ENCODE measurements around the gene ZFPM1.

DNA sequence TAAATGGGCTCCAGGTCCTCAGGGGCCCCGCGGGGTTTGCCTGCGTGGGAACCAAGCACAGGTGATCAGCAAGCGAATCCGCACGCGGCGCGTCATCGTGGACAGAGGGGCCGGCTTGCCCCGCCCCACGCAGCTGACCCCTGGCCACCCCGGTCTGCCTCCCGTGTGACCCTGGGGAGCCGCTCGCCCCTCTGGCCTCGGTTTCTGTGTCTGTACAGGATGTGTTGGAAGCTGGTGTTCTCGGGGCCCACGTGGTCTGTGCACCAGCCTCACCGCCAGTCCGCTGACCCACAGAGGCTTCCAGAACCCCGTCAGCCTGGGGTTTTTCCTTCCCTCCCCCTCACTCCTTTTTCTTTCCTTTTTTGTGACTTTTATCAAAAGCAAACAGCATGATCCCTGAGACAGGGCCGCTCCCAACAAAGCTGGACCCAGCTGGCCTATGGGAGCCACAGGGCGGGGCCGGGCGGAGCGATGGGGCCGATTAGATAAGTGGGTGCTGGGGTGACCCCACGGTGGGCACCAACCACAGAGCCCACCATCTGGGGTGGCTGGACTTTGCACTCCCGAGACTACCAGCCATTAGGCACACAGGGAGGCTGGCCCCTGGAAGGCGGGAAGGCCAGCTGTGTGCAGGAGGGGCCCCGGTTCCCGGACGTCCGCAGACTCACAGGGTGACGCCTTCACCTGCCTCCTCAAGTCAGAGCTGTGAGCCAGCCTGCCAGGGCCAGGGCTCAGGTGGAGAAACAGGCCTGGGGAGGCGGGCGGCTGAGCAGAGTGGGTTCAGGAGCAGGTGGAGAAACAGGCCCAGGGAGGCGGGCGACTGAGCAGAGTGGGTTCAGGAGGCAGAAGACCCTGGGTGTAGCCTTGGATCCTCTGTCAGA is 56.0 kb downstream of the ZFPM1 start:
- peak; percentile 41 to 73 (median 56) for TF ChIP-seq POLR2A (IDR thresholded peaks at IDR 0.05)
- TF ChIP-seq, protein P1, sequence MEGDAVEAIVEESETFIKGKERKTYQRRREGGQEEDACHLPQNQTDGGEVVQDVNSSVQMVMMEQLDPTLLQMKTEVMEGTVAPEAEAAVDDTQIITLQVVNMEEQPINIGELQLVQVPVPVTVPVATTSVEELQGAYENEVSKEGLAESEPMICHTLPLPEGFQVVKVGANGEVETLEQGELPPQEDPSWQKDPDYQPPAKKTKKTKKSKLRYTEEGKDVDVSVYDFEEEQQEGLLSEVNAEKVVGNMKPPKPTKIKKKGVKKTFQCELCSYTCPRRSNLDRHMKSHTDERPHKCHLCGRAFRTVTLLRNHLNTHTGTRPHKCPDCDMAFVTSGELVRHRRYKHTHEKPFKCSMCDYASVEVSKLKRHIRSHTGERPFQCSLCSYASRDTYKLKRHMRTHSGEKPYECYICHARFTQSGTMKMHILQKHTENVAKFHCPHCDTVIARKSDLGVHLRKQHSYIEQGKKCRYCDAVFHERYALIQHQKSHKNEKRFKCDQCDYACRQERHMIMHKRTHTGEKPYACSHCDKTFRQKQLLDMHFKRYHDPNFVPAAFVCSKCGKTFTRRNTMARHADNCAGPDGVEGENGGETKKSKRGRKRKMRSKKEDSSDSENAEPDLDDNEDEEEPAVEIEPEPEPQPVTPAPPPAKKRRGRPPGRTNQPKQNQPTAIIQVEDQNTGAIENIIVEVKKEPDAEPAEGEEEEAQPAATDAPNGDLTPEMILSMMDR (IDR thresholded peaks at IDR 0.05): no peak

Data from body of pancreas (tissue), 4 donors.